Skin of body (tissue), 2 donors: ENCODE data around the gene KANK3. TPM values are rescaled to one million over a fixed set of nuclear protein-coding genes. Genes with fewer than 3 reads are reported as not detected.

ENCODE experiments used
- DNase-seq: peaks from one replicate; lab custom pipeline; 2025; lab: John Stamatoyannopoulos, UW
- total RNA-seq: library from RNA; depleted of rRNA; stranded (reverse); fragments of >200 nt; gene quantifications from one replicate; pipeline ENCODE4 v1.2.3, GENCODE V29; 2014

Gene KANK3
- total RNA-seq, 1 donor from 2014 or later: 4.8 TPM

DNA sequence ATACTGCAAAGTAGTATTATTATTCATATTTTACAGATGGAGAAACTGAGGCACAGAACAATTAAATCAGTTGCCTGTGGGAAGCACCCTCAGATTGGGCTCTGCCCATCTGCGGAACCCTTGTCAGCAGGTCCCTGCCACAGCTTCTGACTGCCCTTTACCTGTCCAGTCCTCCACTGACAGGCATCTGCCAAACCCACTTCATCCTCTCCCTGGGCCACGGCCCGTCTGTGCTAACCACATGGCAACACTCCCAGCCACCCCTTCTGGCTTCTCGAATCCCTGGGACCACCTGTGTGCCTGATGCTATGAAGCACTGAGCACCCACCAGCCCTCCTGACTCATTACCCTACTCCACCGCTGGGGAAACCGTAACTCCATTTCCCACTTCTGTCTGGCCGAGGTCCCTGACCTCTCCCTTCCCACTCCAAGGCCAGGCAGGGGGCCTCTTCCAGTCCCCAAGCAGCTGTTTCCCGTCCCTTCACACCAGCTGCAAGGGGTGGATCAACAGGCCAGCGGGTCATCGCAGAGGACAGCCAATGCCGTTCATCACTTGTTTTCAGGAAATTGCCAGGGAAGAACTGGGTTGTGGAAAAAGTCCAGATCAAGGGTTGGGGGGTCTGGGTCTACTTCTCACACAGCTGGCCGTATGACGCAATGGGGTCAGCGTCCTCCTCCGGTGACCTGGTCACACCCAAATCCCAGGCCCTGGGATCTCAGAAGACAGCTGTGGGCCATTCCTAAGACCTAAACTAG, 2.5 kb downstream of the KANK3 start:
- DNase-seq: no peak

GRCh38 chr19:8338835-8339234, 4.2 kb downstream of the KANK3 start:
- no peak for DNase-seq

GRCh38 chr19:8337728-8338127, 5.3 kb downstream of the KANK3 start:
- no peak for DNase-seq

- no peak for DNase-seq
These were observed 6.4 kb downstream of the KANK3 start for GRCh38 chr19:8336660-8337059.

GRCh38 chr19:8336072-8336569, 6.9 kb downstream of the KANK3 start:
- no peak for DNase-seq

GRCh38 chr19:8335343-8336071, 7.6 kb downstream of the KANK3 start:
- no peak for DNase-seq

DNA sequence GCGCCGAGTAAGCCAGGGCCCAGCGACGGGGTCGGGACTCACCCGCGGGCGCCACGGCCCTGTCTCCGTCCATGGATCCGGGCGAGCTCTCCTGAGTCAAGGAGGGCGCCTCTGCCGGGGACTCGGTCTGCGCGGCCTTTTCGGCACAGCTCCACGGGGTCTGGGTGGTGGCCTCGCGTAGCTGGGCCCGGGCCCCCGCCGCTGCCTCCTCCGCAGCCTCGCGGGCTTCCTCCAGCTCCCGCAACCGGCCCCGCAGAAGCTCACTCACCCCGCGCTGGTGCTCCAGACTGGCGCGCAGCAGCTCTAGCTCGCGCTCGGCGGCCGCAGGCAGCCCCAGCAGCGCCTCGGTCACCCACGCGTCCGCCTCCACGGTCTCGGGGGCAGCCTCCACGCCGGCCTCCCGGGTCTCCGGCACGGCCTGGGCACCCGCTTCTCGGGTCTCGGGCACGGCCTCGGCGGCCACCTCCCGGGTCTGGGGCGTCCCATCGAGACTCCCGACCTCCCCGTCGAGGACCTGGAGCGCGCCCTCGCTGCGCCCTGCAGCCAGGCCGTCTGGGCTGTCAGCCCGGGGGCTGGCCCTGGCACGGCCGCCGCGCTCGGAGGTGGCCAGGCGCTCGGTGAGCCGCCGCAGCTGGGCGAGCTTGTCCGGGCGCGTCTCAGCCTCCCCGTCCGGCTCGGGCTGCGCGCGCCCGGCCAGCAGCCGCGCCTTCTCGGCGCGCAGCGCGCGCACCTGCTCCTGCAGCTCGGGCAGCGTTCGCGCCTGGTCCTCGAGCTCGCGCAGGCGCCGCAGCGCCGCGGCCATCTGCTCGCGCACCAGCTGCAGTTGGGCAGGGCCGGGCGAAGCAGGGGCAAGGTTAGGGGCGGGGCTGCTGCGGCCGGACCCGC, 8.4 kb downstream of the KANK3 start:
- no peak for DNase-seq

DNA sequence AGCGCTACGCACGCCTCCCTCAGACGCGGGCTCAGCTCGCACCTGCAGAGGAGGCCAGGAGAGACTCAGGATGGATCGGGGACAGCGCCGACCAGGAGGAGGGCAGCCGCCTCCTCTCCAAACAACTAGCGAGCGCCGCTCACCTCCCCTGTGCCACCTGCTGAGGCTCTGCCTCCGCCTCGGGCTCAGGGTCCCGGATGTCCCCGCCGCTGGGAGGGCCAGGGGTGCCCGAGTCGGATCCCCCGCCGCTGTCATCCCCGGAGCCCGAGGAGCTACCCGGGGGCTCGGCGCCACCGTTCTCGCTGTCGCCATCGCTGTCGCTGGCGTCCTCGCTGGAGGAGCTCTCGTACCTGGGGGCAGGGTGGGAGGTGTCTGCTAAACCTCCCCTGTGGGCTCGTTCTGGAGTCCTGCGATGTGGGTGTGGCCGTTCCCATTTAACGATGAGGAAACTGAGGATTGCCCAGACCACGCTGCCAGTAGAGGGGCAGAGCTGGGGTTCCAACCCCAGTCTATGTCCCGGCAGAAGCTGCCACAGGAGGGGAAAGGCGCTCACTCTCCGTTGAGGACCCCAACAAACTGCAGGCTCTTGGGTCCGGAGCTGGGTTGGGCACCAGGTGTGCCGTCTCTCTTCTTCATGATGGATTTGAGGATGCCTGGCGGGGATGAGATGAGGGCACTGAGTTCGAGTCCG, 9.2 kb downstream of the KANK3 start:
- no peak for DNase-seq

GRCh38 chr19:8332976-8333766, 9.9 kb downstream of the KANK3 start:
- no peak for DNase-seq

DNA sequence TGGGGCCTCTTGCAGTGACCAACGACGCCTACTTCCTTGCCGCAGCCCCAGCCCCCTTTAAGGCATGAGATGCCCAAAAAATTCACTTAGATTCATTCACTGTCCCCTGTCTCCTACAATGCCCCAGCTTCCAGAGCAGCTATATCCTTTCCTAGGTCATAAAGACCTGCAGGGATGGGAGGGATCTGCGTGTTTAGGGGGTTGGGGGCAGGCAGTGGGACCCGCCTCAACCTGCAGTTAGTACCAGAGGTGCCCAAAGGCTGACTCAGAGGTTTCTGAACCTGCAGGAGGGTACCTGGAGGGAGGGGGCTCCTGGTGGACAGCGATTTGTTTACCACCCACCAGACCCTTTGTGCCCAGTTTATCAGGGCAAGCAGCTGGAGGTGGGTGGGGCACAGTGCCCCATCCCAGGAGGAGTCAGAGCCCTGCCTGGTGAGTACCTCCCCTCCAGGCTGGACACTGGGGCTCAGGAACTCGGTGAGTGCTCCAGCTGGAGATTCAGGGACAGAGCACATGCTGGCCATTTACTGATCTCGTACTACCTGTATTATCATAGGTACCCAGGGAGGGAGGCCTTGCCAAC, 11.7 kb downstream of the KANK3 start:
- DNase-seq: no peak

DNA sequence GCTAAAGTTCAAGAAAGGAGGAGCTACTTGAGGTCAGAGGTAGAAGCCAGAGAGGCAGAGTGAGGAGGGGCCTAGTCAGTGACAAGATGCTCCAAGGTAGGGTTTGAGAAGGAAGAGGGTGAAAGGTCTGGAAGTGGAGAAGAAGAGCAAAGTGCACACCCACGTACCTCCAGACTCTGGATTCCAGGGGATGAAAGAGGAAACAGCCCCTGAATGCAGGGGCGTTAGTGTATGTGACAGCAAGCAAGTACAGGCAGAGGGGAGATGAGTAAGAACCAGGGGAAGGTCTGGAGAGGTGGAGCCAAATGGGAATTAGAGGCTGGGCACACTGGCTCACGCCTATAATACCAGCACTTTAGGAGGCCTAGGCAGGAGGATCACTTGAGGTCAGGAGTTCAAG, 13.1 kb downstream of the KANK3 start:
- DNase-seq: no peak

DNA sequence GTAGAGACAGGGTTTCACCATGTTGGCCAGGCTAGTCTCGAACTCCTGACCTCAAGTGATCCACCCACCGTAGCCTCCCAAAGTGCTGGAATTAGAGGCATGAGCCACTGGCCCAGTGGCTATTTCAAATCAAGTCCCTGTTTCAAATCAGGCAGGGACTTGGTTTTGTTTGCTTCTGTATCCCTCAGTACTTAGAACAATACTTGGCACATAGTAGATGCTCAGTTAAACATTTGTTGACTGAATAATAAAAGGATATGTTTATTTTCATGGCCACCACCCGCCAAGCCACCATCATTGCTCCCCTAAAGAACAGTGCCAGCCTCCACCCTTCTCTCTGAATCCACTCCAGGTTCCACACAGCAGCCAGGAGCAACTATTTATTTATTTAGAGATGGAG, 17.6 kb downstream of the KANK3 start:
- DNase-seq: no peak

GRCh38 chr19:8324186-8325050, 18.6 kb downstream of the KANK3 start:
- DNase-seq: no peak

GRCh38 chr19:8323781-8324185, 19.3 kb downstream of the KANK3 start:
- no peak for DNase-seq

DNA sequence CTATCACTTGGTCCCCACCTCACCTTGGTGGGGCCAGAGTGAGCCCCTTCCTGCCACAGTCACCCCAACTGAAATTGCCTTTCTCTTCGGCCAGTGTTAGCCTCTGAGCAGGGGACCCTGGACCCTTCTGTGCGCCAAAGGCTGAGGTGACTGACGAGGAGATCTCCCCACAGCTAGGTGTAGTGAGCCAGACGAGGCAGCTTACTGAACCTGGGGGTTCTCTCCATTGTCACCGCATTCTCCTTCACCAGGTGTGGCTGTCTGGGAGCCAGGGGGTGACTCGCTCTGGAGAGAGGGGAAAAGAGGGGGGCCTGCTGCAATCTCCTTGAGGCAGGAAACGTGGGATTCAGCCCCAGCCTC, 20.4 kb downstream of the KANK3 start:
- DNase-seq: no peak

- no peak for DNase-seq
These were observed 20.9 kb downstream of the KANK3 start for GRCh38 chr19:8321986-8322637.

DNA sequence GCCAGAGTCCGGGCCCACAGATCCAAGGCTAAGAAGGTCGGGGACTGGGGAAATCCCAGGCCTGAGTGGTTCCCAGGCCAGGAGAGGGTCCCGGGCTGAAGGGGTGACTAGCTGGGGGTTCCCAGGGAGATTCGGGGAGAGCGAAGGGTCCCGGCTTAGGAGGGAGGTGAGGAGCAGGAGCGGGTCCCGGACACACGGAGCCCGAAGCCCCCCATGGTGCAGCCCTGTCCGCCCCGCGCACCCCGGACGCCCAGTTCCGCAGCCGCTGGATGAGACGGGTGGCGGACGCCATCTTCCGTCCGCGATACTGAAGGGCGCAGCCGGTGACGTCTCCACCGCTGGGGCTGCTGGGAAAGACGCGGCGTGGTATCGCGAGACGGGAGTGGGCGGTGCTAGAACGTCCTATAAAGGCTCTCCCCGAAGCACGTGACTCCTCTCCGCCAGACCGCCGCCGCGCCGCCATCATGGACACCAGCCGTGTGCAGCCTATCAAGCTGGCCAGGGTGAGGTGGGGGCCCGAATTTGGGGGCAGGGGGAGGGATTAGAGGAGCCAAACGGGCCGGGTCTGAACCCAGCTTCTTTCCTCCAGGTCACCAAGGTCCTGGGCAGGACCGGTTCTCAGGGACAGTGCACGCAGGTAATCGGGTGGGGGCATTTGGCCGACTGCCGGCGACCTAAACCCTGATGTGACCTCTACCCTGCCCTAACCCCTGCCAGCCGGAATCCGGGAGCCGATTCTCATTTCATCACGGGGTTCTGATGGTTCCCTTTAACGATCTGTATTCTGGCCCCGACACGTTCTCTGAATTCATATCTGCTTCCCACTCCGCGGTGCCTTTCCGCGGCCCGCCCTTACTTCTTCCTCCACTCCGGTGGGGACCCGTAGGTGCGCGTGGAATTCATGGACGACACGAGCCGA, 21.7 kb downstream of the KANK3 start, which contains the start of the genes NDUFA7 and RPS28:
NDUFA7 (minus strand) TSS at position 309 of the 919 bp plus-strand sequence; CDS start at position 292, 17 bp downstream.
RPS28 (plus strand) TSS at position 430 of the 919 bp plus-strand sequence; CDS start at position 465, 35 bp downstream.
- DNase-seq: peak; percentile 97
